H1 (cell line): ENCODE data around the gene TUBGCP6. TPM values are rescaled to one million over a fixed set of nuclear protein-coding genes. Genes with fewer than 3 reads are reported as not detected.

Source experiments
- KDM5A ChIP-seq: fragments of 200-600 bp; IDR thresholded peaks from 2 replicates; pipeline ENCODE4 v1.7.1; 2012; ENCODE audit warnings: mild to moderate bottlenecking, low read length, inconsistent platforms, mixed read lengths
- POU5F1 ChIP-seq: IDR thresholded peaks from 2 replicates; pipeline ENCODE4 v1.6.1; 2011; ENCODE audit warnings: low read depth, mild to moderate bottlenecking, low read length, moderate library complexity
- polyA plus RNA-seq, 7 experiments: library from polyadenylated mRNA; depleted of rRNA in 3 of 7; stranded (reverse) in 5 of 7; unstranded in 2 of 7; fragments of >200 nt in 5 of 7; fragments of 200-250 nt in 2 of 7; gene quantifications; 1 replicate in 5 of 7; 2 replicates in 1 of 7; 4 replicates in 1 of 7; pipeline versions ENCODE4 v1.2.1 to v1.2.3, GENCODE V29; 2011 to 2013; ENCODE audit warnings: missing spikeins in 2 of 7, mixed read lengths in 2 of 7
- total RNA-seq: library from RNA; stranded (reverse); fragmentation: NEBNext Ultra II Directional; extraction: Animal tissue kit (Norgen Biotek cat#: 25700); gene quantifications from 2 replicates; pipeline ENCODE4 v1.2.1, GENCODE V29; 2021

Gene TUBGCP6
- total and polyA plus RNA-seq, 2 of the 8 experiments (the other 6 are each of a cell fraction or from before 2014, with no cell fraction given): 24.2 to 24.7 TPM

DNA sequence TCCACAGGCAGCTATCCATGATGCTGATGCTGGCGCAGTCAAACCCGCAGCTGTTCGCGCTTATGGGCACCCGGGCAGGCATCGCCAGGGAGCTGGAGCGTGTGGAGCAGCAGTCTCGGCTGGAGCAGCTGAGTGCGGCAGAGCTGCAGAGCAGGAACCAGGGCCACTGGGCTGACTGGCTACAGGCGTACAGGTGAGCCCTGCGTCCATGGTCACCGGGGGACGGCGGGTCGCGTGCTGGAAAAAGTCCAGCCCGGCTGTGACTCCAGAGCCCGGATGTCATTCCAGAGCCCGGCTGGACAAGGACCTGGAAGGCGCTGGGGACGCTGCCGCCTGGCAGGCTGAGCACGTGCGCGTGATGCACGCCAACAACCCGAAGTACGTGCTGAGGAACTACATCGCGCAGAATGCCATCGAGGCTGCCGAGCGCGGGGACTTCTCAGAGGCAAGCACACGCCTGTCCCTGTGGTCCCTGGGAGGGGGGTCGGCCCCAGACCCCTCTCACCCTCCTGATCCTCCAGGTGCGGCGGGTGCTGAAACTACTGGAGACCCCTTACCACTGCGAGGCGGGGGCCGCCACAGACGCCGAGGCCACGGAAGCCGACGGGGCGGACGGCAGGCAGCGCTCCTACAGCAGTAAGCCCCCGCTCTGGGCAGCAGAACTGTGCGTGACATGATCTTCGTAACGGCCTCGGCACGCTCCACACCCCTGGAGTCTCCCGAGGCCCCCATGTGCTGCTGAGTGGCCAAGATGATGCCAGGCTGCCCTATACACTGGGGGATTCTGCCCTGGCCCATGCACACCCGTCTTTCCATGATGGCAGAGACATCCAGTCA lies 27.9 kb downstream of the TUBGCP6 start (continued):
- TF ChIP-seq KDM5A (no peak), POU5F1 (no peak)
